Upper lobe of left lung (tissue), 6 donors: ENCODE data around the gene TYMS. TPM values are rescaled to one million over a fixed set of nuclear protein-coding genes. Genes with fewer than 3 reads are reported as not detected.

Source experiments
- ATAC-seq, 2 donors: fragments of 200-7000 bp; cut with Tn5 transposase; one replicate each; pipeline ENCODE4 v1.9.1; 2022; ENCODE audit warnings: mild to moderate bottlenecking in 2 of 2, moderate library complexity in 2 of 2; ENCODE audit not compliant: low FRiP score in 2 of 2
- DNase-seq, 2 donors: peaks; one replicate each; pipeline ENCODE4 v3.0.0-alpha.2; 2019 to 2020
- H3K27ac ChIP-seq, 4 donors: fragments of 200-600 bp; sonication (generic); one replicate each; pipeline ENCODE4 v1.5.1; 2016 to 2019
- H3K27me3 ChIP-seq, 4 donors: fragments of 200-600 bp; sonication (generic); one replicate each; pipeline ENCODE4 v1.5.1; 2017 to 2019
- H3K36me3 ChIP-seq, 4 donors: fragments of 200-600 bp; sonication (generic); one replicate each; pipeline ENCODE4 v1.5.1; 2016 to 2019
- H3K4me1 ChIP-seq, 4 donors: fragments of 200-600 bp; sonication (generic); one replicate each; pipeline ENCODE4 v1.5.1; 2018 to 2019
- H3K4me3 ChIP-seq, 4 donors: fragments of 200-600 bp; sonication (generic); one replicate each; pipeline ENCODE4 v1.5.1; 2017 to 2019; ENCODE audit warnings: mild to moderate bottlenecking in 2 of 4, moderate library complexity in 1 of 4
- H3K9me3 ChIP-seq, 4 donors: fragments of 200-600 bp; sonication (generic); one replicate each; pipeline ENCODE4 v1.5.1; 2018 to 2019
- EP300 ChIP-seq, 4 donors: sonication (generic); formaldehyde crosslinking; IDR thresholded peaks; one replicate each; pipeline ENCODE4 v1.5.1; 2017; ENCODE audit warnings: antibody characterized with exemption in 4 of 4, control low read depth in 2 of 4
- POLR2A ChIP-seq, 4 donors: fragments of 450-650 bp; IDR thresholded peaks; one replicate each; pipeline ENCODE4 v1.5.1; 2016 to 2017; ENCODE audit warnings: antibody characterized with exemption in 4 of 4, mild to moderate bottlenecking in 2 of 4
- POLR2AphosphoS5 ChIP-seq, 2 donors: sonication (generic); formaldehyde crosslinking; IDR thresholded peaks; one replicate each; pipeline ENCODE4 v1.5.1; 2017; ENCODE audit warnings: antibody characterized with exemption in 2 of 2
- WGBS, 2 donors: methylation state at CpG; one replicate each; pipeline ENCODE4 v1.1.5; 2017 to 2018; 5-methylcytosine and 5-hydroxymethylcytosine counted together
- total RNA-seq, 6 donors: library from RNA; depleted of rRNA in 4 of 6; stranded (reverse); fragments of >200 nt in 4 of 6; gene quantifications; one replicate each; pipeline versions ENCODE4 v1.1.0 to v1.2.1, GENCODE V29; 2016 to 2021
- TF ChIP-seq, protein P1 (sequence below), 6 experiments: fragments of 450-650 bp in 4 of 6; fragments of 200-600 bp in 2 of 6; sonication (generic) in 2 of 6; IDR thresholded peaks; one replicate each; pipeline ENCODE4 v1.5.1; 2016 to 2019; ENCODE audit warnings: antibody characterized with exemption in 6 of 6
- donor health status: DM: no; HTN: no; CAD: no; lungs with moderate emphysema.
- donor health status: DM: no; HTN: yes; CAD: no; lungs with severe emphysema.

Gene TYMS
- total RNA-seq, 6 donors from 2014 or later, result 5.2 to 16.3 (median 7.6) TPM; not detected in 1

GRCh38 chr18:676736-677135 lies 19.3 kb downstream of the TYMS start:
- peaks cover 9 to 81% (median 51%) of the 10 kb centered on the region in 4 donors for H3K36me3 ChIP-seq

DNA sequence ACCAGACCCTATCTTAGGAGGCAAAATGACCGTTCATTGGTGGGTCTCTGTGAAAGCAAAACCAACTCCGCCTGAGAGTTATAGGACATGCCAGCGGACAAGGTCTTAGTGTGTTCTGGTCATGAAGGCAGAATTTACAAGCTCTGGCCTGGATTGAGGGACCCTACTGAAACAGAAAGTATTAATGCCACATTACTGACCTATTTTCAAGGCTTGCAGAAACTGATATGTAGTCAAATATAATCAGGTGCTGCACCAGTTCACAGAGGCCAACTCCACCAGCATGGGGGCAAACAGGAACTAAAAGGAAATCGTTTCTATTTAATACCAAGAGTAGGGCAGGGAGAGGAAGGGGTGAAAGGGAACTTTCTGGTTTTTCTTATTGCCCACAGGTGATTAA lies 19.7 kb downstream of the TYMS start:
- Histone ChIP-seq H3K4me3 (no peak overlapping the region), H3K27ac (no peak overlapping the region), H3K27me3 (no peaks in the 10 kb centered on the region), H3K4me1 (no peaks in the 10 kb centered on the region), H3K36me3 (peaks cover 9 to 83% (median 52%) of the 10 kb centered on the region in 4 donors), H3K9me3 (no peaks in the 10 kb centered on the region)
- ATAC-seq (no peak), DNase-seq (no peak)
- WGBS, 2 donors, result 68 to 85% methylated on average over 4 of the region's 4 CpGs
- TF ChIP-seq POLR2AphosphoS5 (IDR thresholded peaks at IDR 0.05) (no peak), POLR2A (IDR thresholded peaks at IDR 0.05) (no peak), EP300 (IDR thresholded peaks at IDR 0.05) (no peak)
- TF ChIP-seq, protein P1, sequence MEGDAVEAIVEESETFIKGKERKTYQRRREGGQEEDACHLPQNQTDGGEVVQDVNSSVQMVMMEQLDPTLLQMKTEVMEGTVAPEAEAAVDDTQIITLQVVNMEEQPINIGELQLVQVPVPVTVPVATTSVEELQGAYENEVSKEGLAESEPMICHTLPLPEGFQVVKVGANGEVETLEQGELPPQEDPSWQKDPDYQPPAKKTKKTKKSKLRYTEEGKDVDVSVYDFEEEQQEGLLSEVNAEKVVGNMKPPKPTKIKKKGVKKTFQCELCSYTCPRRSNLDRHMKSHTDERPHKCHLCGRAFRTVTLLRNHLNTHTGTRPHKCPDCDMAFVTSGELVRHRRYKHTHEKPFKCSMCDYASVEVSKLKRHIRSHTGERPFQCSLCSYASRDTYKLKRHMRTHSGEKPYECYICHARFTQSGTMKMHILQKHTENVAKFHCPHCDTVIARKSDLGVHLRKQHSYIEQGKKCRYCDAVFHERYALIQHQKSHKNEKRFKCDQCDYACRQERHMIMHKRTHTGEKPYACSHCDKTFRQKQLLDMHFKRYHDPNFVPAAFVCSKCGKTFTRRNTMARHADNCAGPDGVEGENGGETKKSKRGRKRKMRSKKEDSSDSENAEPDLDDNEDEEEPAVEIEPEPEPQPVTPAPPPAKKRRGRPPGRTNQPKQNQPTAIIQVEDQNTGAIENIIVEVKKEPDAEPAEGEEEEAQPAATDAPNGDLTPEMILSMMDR (IDR thresholded peaks at IDR 0.05), result no peak

More at GRCh38 chr18:676736-677135, 19.3 kb downstream of the TYMS start:
- no peaks in the 10 kb centered on the region for H3K4me1 ChIP-seq
- WGBS, 2 donors, result 91 to 94% methylated on average over 3 of the region's 3 CpGs
- TF ChIP-seq EP300 (IDR thresholded peaks at IDR 0.05), result no peak
- no peak for TF ChIP-seq POLR2A (IDR thresholded peaks at IDR 0.05)
- TF ChIP-seq, protein P1 (IDR thresholded peaks at IDR 0.05), result no peak
- TF ChIP-seq POLR2AphosphoS5 (IDR thresholded peaks at IDR 0.05), result no peak
- ATAC-seq (no peak), DNase-seq (no peak)
- H3K9me3 ChIP-seq, result no peaks in the 10 kb centered on the region
- H3K4me3 ChIP-seq, result no peak overlapping the region
- H3K27ac ChIP-seq, result no peak overlapping the region
- no peaks in the 10 kb centered on the region for H3K27me3 ChIP-seq

DNA sequence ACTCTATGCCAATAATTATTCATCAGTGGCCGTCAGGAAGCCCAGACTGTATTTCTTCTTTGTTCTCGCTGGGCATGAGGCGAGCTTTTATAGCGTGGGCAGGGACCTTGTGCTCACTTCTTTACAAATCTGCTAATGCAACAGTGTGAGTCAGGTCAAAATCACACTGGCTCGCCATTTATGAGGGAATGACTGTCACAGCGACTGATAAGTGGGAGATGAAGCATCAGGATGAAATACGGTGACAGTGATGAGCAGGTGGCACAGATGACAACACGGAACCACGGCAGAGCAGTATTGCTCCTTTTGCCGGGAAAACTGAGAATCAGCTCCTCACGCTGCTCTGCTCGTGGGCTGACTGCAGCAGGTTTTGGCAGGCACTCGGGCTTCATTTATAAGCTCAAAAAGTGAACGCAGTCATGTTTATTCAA lies 20.5 kb downstream of the TYMS start:
- no peak for TF ChIP-seq POLR2AphosphoS5 (IDR thresholded peaks at IDR 0.05)
- DNase-seq (no peak), ATAC-seq (no peak)
- 88 to 95% methylated on average over 14 of the region's 14 CpGs for WGBS, 2 donors
- Histone ChIP-seq H3K9me3 (no peaks in the 10 kb centered on the region), H3K27ac (no peak overlapping the region), H3K27me3 (no peaks in the 10 kb centered on the region), H3K36me3 (peaks cover 9 to 81% (median 54%) of the 10 kb centered on the region in 4 donors), H3K4me1 (no peaks in the 10 kb centered on the region), H3K4me3 (no peak overlapping the region)

DNA sequence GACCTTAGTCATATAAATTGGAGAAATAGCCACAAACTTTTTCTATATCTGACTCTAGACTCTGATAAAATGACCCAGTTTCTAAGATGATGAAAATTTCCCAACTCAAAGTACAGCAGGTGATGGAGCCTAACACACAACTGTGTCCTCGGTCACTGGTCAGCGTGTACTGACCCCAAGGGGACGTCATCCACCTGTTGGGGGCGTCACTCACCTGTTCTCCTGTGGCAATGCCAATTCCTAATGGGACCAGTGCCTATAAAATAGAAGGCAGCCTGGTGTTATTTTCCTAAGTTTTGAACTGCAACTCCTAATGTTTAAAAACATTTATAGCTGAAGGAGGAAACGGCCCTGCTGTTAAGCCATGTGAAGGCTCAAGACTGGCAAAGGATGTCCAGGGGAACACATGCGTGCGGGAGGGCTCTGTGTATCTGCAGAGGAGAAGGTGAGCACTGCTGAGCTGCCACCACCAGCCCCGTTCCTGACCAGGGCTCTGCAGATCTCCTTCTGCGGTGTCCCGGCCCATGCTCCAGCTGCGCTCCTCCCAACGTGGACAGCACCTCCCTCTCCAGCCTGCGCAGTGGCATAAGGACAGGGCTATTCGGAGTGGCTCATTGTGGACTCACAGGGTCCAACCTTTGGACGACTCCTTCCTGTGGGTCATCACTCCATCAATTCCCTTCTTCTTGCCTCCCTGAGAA lies 21.2 kb downstream of the TYMS start:
- no peak overlapping the region for H3K27ac ChIP-seq
- TF ChIP-seq, protein P1 (IDR thresholded peaks at IDR 0.05), result no peak
- TF ChIP-seq POLR2A (IDR thresholded peaks at IDR 0.05) (no peak), EP300 (IDR thresholded peaks at IDR 0.05) (no peak), POLR2AphosphoS5 (IDR thresholded peaks at IDR 0.05) (no peak)
- no peaks in the 10 kb centered on the region for H3K27me3 ChIP-seq
- H3K4me3 ChIP-seq, result no peak overlapping the region
- H3K36me3 ChIP-seq, result peaks cover 9 to 81% (median 52%) of the 10 kb centered on the region in 4 donors
- ATAC-seq, result peak in 1 of 2 donors; percentile 20
- peak in 1 of 2 donors; percentile 34 for DNase-seq
- whole genome bisulfite sequencing, 2 donors, result 92 to 96% methylated on average over 12 to 15 of the region's 15 CpGs
- H3K4me1 ChIP-seq, result no peaks in the 10 kb centered on the region
- no peaks in the 10 kb centered on the region for H3K9me3 ChIP-seq

GRCh38 chr18:679516-679915 lies 22.1 kb downstream of the TYMS start:
- ATAC-seq (no peak), DNase-seq (no peak)
- no peaks in the 10 kb centered on the region for H3K9me3 ChIP-seq
- no peak overlapping the region for H3K4me3 ChIP-seq
- TF ChIP-seq EP300 (IDR thresholded peaks at IDR 0.05), result no peak
- no peak for TF ChIP-seq POLR2A (IDR thresholded peaks at IDR 0.05)
- TF ChIP-seq, protein P1 (IDR thresholded peaks at IDR 0.05), result no peak
- no peak for TF ChIP-seq POLR2AphosphoS5 (IDR thresholded peaks at IDR 0.05)
- 93 to 98% methylated on average over 4 of the region's 4 CpGs for WGBS, 2 donors
- no peaks in the 10 kb centered on the region for H3K4me1 ChIP-seq
- H3K36me3 ChIP-seq, result peaks cover 9 to 75% (median 52%) of the 10 kb centered on the region in 4 donors
- H3K27ac ChIP-seq, result no peak overlapping the region
- H3K27me3 ChIP-seq, result no peaks in the 10 kb centered on the region
